LNCaP clone FGC (cell line): ENCODE data around the gene GNB2.
"Not testable (repeated sequence)": the region's sequence is repeated elsewhere in the genome, so short reads cannot be mapped to it uniquely, and the experiment has no call there.

ENCODE experiments used
- DNase-seq: peaks from one replicate; pipeline ENCODE4 v3.0.0-alpha.2; 2011; ENCODE audit warnings: low read depth
- H3K4me3 ChIP-seq: 2 replicates; pipeline ENCODE4 v1.5.1; 2011; ENCODE audit warnings: mild to moderate bottlenecking, low read depth, low read length, control low read depth
- TF ChIP-seq, protein P1 (sequence below): IDR thresholded peaks from 2 replicates; pipeline ENCODE4 v1.5.1; 2012; ENCODE audit warnings: mild to moderate bottlenecking; ENCODE audit not compliant: control insufficient read depth, insufficient read depth; ENCODE audit errors: extremely low read depth

Gene GNB2

DNA sequence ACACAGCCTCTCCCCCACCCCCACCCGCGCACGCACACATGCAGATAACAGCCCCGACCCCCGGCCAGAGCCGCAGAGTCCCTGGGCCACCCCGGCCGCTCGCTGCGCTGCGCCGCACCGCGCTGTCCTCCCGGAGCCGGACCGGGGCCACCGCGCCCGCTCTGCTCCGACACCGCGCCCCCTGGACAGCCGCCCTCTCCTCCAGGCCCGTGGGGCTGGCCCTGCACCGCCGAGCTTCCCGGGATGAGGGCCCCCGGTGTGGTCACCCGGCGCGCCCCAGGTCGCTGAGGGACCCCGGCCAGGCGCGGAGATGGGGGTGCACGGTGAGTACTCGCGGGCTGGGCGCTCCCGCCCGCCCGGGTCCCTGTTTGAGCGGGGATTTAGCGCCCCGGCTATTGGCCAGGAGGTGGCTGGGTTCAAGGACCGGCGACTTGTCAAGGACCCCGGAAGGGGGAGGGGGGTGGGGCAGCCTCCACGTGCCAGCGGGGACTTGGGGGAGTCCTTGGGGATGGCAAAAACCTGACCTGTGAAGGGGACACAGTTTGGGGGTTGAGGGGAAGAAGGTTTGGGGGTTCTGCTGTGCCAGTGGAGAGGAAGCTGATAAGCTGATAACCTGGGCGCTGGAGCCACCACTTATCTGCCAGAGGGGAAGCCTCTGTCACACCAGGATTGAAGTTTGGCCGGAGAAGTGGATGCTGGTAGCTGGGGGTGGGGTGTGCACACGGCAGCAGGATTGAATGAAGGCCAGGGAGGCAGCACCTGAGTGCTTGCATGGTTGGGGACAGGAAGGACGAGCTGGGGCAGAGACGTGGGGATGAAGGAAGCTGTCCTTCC lies 47.3 kb downstream of the GNB2 start:
- DNase-seq = no peak
- TF ChIP-seq, protein P1, sequence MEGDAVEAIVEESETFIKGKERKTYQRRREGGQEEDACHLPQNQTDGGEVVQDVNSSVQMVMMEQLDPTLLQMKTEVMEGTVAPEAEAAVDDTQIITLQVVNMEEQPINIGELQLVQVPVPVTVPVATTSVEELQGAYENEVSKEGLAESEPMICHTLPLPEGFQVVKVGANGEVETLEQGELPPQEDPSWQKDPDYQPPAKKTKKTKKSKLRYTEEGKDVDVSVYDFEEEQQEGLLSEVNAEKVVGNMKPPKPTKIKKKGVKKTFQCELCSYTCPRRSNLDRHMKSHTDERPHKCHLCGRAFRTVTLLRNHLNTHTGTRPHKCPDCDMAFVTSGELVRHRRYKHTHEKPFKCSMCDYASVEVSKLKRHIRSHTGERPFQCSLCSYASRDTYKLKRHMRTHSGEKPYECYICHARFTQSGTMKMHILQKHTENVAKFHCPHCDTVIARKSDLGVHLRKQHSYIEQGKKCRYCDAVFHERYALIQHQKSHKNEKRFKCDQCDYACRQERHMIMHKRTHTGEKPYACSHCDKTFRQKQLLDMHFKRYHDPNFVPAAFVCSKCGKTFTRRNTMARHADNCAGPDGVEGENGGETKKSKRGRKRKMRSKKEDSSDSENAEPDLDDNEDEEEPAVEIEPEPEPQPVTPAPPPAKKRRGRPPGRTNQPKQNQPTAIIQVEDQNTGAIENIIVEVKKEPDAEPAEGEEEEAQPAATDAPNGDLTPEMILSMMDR = no peak
- no peak overlapping the region for H3K4me3 ChIP-seq

DNA sequence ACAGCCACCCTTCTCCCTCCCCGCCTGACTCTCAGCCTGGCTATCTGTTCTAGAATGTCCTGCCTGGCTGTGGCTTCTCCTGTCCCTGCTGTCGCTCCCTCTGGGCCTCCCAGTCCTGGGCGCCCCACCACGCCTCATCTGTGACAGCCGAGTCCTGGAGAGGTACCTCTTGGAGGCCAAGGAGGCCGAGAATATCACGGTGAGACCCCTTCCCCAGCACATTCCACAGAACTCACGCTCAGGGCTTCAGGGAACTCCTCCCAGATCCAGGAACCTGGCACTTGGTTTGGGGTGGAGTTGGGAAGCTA lies 47.9 kb downstream of the GNB2 start:
- TF ChIP-seq, protein P1 = no peak
- DNase-seq = no peak
- no peak overlapping the region for H3K4me3 ChIP-seq

DNA sequence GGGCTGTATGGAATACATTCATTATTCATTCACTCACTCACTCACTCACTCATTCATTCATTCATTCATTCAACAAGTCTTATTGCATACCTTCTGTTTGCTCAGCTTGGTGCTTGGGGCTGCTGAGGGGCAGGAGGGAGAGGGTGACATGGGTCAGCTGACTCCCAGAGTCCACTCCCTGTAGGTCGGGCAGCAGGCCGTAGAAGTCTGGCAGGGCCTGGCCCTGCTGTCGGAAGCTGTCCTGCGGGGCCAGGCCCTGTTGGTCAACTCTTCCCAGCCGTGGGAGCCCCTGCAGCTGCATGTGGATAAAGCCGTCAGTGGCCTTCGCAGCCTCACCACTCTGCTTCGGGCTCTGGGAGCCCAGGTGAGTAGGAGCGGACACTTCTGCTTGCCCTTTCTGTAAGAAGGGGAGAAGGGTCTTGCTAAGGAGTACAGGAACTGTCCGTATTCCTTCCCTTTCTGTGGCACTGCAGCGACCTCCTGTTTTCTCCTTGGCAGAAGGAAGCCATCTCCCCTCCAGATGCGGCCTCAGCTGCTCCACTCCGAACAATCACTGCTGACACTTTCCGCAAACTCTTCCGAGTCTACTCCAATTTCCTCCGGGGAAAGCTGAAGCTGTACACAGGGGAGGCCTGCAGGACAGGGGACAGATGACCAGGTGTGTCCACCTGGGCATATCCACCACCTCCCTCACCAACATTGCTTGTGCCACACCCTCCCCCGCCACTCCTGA lies 49.1 kb downstream of the GNB2 start:
- TF ChIP-seq, protein P1 = no peak
- DNase-seq = no peak
- no peak overlapping the region for H3K4me3 ChIP-seq

DNA sequence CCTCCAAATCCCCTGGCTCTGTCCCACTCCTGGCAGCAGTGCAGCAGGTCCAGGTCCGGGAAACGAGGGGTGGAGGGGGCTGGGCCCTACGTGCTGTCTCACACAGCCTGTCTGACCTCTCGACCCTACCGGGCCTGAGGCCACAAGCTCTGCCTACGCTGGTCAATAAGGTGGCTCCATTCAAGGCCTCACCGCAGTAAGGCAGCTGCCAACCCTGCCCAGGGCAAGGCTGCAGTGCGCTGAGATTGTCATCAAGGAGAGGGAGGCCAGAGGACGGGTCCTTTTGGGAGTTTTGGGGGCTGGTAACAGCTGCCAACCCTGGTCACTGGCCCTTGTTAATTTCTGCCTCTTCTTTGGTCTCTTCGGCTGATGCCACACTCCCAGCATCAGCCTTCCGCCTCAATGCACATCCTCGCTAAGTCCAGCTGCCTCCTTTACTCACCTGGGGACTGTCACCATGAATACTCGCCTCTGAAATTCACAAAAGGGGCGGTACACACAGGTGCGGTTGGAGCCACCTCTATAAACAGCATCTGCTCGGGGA lies 50.3 kb downstream of the GNB2 start:
- TF ChIP-seq, protein P1 = no peak
- DNase-seq = no peak
- H3K4me3 ChIP-seq = no peak overlapping the region

DNA sequence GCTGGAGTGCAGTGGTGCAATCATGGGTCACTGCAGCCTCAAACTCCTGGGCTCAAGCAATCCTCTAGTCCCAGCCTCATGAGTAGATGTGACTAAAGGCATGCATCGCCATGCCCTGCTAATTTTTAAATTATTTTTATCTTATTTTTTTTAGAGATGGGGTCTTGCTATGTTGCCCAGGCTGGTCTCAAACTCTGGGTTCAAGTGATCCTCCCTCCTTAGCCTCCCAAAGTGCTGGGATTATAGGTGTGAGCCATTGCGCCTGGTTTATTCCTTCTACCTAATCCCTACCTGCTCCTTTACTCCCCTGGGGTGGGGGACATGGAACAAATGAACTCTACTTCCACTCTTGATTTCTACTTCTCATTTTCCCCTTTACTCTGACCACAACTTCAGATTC lies 50.8 kb downstream of the GNB2 start:
- not testable (repeated sequence) for H3K4me3 ChIP-seq

DNA sequence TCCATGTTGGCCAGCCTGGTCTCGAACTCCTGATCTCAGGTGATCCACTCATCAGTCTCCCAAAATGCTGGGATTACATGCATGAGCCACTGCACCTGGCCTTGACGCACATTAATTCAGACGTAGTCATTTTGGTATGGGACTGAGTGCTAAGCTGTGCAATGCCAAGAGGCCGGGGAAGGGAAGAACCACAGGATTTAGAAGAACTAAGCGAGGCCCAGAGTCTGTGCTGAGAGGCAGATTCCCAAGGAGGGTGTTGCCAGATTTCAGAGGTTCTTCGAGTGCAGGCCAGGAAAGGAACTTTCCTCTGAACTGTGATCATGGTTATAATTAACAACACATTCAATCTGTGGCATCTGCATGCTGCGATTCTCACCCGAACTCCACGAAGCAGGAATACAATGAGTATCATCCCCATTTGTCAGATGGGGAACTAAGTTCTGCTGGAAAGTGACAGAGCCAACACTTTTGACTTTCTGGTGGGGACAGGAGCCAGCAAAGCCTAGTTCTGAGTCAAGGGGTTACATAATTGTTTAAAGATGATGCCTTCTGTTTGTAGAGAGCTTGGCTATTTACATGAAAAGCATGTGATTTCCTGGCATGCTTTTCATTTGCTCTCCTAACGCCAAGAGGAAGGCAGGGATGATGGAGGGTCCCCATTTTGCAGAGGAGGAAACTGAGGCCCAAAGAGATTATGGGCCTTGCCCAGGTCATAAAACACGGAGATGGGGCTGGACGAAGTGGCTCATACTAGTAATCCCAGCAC lies 53.6 kb downstream of the GNB2 start:
- no peak overlapping the region for H3K4me3 ChIP-seq
- TF ChIP-seq, protein P1 = no peak
- DNase-seq = no peak

More for the DNA sequence above, 50.8 kb downstream of the GNB2 start:
- not testable (repeated sequence) for DNase-seq

DNA sequence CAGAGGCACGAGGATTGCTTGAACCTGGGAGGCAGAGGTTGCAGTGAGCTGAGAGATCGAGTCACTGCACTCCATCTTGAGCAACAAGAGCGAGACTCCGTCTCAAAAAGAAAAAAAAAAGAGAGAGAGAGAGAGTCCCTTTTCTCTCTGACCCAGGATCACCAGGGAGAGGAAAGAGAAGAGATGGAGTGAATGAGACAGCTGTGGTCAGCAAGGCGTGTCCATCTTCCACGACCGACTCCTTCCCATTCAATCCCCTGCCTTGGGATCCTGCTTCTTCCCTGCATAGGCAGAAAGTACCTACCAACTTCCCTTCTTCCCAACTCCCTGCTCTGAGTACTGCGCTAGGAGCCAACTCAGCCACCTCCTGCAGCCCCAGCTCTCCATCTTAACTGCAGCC lies 54.7 kb downstream of the GNB2 start:
- no peak for DNase-seq
- TF ChIP-seq, protein P1 = no peak
- no peak overlapping the region for H3K4me3 ChIP-seq
